GM18526 (cell line): ENCODE results near the gene TMEM243.

ENCODE experiments used
- POLR2A ChIP-seq: IDR thresholded peaks from 3 replicates; pipeline ENCODE4 v1.6.1; 2011; ENCODE audit not compliant: insufficient read length; ENCODE audit errors: extremely low read depth

The TMEM243 gene

GRCh38 chr7:87216701-87217508 lies 2.6 kb downstream of the TMEM243 start:
- peak; percentile 54 for TF ChIP-seq POLR2A

DNA sequence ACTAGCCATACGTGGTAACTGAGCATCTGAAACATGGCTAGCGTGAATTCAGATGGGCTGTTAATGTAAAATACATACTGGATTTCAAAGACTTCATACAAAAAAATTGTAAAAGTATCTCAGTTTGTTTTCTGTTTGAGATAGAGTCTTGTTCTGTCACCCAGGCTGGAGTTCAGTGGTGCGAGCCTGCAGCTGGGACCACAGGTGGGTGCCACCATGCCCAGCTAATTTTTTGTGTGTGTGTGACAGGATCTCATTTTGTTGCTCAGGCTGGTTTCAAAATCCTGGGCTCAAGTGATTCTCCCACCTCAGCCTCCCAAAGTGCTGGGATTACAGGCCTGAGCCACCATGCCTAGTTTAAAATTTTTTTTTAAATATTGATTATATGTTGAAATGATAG lies 4.5 kb downstream of the TMEM243 start:
- no peak for TF ChIP-seq POLR2A

- no peak for TF ChIP-seq POLR2A
These were observed 5.7 kb downstream of the TMEM243 start for GRCh38 chr7:87213811-87214210.

DNA sequence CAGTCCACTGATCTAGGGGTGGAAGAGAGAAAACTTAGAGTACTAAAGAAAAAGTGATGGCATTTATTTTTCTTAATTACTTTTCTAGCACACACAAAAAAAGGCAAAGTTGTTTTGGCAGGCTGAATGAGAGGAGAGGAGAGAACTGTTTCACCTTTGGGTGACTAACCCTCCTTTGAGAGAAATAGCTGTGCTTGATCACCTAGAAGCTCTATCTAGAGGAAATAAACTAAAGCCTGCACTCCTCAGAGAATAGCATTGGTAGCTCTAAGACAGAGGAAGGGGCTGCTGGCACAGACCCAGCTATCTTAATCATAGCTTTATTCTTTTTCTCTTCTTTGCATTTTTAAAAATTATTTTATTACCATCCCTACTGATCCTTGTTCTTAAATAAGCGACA lies 6.3 kb downstream of the TMEM243 start:
- no peak for TF ChIP-seq POLR2A

DNA sequence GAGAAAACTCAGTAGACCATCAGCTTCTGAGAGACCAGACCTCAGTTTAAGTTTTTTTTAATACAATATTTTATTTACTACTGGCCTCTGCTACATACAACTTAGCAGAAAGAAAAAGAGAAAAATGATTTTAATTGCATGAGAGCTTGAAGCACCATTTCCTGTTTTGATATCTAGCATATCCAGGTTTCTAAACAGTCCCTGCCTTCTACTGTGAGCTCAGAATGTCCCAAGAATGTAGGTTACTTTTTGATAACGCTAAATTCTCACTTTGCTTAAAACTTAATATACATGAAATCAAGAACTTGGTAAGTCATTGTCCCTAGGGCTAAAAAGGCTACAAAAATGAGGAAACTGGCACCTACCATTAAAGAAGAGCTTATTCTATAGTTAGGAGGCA lies 7.0 kb downstream of the TMEM243 start:
- TF ChIP-seq POLR2A = no peak

DNA sequence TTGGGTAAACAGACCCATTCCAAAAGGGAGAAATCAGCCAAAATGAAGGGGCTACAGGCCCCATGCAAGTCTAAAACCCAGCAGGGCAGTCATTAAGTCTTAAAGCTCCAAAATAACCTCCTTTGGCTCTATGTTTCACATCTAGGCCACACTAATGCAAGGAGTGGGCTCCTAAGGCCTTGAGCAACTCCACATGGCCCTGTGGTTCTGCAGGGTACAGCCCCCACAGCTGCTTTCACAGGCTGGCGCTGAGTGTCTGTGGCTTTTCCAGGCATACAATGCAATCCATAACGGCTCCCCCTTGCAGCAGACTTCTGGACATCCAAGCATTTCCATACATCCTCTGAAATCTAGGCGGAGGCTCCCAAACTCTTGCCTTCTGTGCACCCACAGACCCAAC lies 9.0 kb downstream of the TMEM243 start:
- TF ChIP-seq POLR2A = no peak

GRCh38 chr7:87209295-87209924 lies 10.1 kb downstream of the TMEM243 start:
- no peak for TF ChIP-seq POLR2A

- TF ChIP-seq POLR2A = no peak
These were observed 13.2 kb downstream of the TMEM243 start for GRCh38 chr7:87206361-87206760.

DNA sequence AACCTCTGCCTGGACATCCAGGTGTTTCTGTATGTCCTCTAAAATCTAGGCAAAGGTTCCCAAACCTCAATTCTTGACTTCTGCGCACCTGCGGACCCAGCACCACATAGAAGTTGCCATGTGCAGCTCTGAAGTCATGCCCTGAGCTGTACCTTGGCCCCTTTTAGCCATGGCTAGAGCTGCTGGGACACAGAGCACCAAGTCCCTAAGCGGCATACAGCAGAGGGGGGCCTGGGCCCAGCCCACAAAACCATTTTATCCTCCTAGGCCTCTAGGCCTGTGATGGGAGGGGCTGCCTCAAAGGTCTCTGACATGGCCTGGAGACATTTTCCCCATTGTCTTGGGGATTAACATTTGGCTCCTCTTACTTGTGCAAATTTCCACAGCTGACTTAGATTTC lies 14.6 kb downstream of the TMEM243 start:
- TF ChIP-seq POLR2A = no peak

GRCh38 chr7:87202705-87203104 lies 16.8 kb downstream of the TMEM243 start:
- no peak for TF ChIP-seq POLR2A

- TF ChIP-seq POLR2A = no peak
These were observed 17.3 kb downstream of the TMEM243 start for GRCh38 chr7:87202208-87202607.

- no peak for TF ChIP-seq POLR2A
These were observed 19.7 kb downstream of the TMEM243 start for GRCh38 chr7:87199700-87200450.

DNA sequence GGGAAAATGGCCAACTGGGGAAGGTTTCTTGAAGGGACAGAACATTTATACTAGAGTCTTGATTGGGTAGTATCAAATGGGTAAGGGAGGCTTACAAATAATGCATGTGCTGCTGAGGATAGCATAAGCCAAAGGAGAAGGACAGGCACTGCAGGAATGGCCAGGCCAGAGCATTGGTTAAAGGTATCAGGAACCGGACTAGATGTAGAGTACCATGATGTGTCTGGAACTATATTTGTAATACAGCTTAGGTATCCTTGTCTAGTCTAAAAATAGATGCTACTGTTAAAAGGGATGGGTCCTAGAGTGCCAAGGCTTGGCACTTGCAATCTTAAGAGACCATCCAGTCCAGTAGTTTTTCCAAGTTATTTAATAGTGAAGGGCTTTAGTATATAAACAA lies 20.3 kb downstream of the TMEM243 start:
- no peak for TF ChIP-seq POLR2A

DNA sequence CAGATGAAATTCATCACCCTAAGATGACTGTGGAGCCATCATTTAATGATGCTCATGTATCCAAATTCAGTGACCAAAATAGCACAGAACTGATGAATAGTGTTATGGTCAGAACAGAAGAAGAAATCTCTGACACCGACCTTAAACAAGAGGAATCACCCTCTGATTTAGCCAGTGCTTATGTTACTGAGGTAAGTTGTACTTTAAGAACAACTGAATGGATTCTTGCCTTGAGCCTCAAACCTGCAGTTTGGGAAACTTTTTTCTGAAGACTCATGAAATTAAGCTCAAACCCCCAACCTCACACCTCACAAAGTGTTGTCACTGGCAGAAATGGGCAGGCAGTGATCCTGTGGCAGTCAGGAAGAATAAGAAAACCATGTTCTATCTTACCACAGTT lies 25.6 kb downstream of the TMEM243 start:
- TF ChIP-seq POLR2A = no peak

DNA sequence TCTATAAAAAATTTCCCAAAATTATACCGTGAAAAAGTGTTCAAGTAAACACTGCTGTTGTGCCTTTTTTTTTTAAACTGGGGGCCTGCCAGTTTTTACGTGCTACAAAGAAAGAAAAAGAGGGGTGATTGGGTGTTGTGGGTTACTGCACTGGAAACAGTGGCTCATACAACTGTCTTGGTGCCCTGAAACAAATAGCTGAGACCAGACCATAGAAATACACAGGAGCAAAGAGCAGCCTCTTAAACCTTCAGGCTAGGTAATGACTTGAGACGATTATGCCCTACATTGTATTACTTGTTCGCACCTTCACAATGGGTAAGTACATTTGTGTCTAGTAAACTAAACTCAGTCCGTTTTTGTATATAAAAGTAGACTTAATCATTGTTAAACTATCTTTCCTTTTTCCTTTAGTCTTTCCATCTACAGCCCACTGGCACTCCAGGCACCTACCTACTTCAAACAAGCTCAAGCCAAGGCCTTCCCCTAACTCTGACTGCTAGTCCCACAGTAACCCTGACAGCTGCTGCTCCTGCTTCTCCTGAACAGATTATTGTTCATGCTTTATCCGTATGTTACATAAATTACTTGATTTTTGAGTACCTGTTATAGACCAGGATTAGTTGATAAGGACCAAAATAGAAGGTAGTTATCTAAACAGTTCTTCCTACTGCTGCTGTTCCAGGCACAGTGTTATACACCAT lies 26.6 kb downstream of the TMEM243 start:
- TF ChIP-seq POLR2A = no peak
